ENCODE data around the gene PIP5K1B. TPM values are rescaled to one million over a fixed set of nuclear protein-coding genes. Genes with fewer than 3 reads are reported as not detected.

The PIP5K1B gene
- total and polyA plus RNA-seq, 7 donors: 10.3 to 72.6 (median 23.5) TPM

GRCh38 chr9:68704498-68704813 lies 584 bp upstream of the PIP5K1B start:
- Histone ChIP-seq H3K4me3 (peak overlapping the region; percentile 51 to 88 (median 74)), H3K27me3 (peaks cover 0 to 9% (median 0%) of the 10 kb centered on the region in 3 donors), H3K27ac (peak overlapping the region in 3 of 4 donors; percentile 85 to 88 (median 85)), H3K4me1 (peaks cover 0 to 29% (median 11%) of the 10 kb centered on the region in 4 donors), H3K9me3 (no peaks in the 10 kb centered on the region), H3K36me3 (no peaks in the 10 kb centered on the region)
- TF ChIP-seq POLR2AphosphoS5 (IDR thresholded peaks at IDR 0.05): no peak
- TF ChIP-seq CTCF (IDR thresholded peaks at IDR 0.05): no peak
- TF ChIP-seq EP300 (IDR thresholded peaks at IDR 0.05): no peak
- no peak for TF ChIP-seq POLR2A (IDR thresholded peaks at IDR 0.05)
- intact Hi-C loops (cut with DNase I): loop anchor here (2.0 kb wide), 2 partner anchors 76 to 294 kb away; a partner anchor contains a TSS
- DNase-seq: peak; percentile 67
- WGBS, 2 donors: 2 to 5% methylated on average over 11 of the region's 11 CpGs

- Histone ChIP-seq H3K36me3 (no peaks in the 10 kb centered on the region), H3K4me3 (peak overlapping the region; percentile 51 to 88 (median 74)), H3K27ac (peak overlapping the region; percentile 46 to 88 (median 85)), H3K4me1 (peaks cover 0 to 29% (median 13%) of the 10 kb centered on the region in 4 donors), H3K9me3 (no peaks in the 10 kb centered on the region), H3K27me3 (peaks cover 0 to 9% (median 0%) of the 10 kb centered on the region in 3 donors)
- intact Hi-C loops (cut with DNase I): loop anchor here (2.0 to 5.0 kb wide), 5 partner anchors 75 to 293 kb away; a partner anchor contains a TSS
- WGBS, 2 donors: 0% methylated on average over 62 of the region's 62 CpGs
- TF ChIP-seq EP300 (IDR thresholded peaks at IDR 0.05): no peak
- no peak for TF ChIP-seq CTCF (IDR thresholded peaks at IDR 0.05)
- TF ChIP-seq POLR2A (IDR thresholded peaks at IDR 0.05): no peak
- TF ChIP-seq POLR2AphosphoS5 (IDR thresholded peaks at IDR 0.05): peak in 1 of 4 donors; percentile 5
- peak; percentile 63 for DNase-seq
Observed at GRCh38 chr9:68705531-68706362, 707 bp downstream of the PIP5K1B start.

GRCh38 chr9:68706363-68707201 lies 1.5 kb downstream of the PIP5K1B start:
- no peak for TF ChIP-seq EP300 (IDR thresholded peaks at IDR 0.05)
- TF ChIP-seq POLR2AphosphoS5 (IDR thresholded peaks at IDR 0.05): no peak
- no peak for TF ChIP-seq CTCF (IDR thresholded peaks at IDR 0.05)
- TF ChIP-seq POLR2A (IDR thresholded peaks at IDR 0.05): no peak
- WGBS, 2 donors: 4 to 14% methylated on average over 19 of the region's 19 CpGs
- Histone ChIP-seq H3K27me3 (peaks cover 0 to 9% (median 0%) of the 10 kb centered on the region in 3 donors), H3K9me3 (no peaks in the 10 kb centered on the region), H3K4me1 (peaks cover 0 to 29% (median 13%) of the 10 kb centered on the region in 4 donors), H3K4me3 (peak overlapping the region; percentile 51 to 88 (median 74)), H3K36me3 (no peaks in the 10 kb centered on the region), H3K27ac (peak overlapping the region in 3 of 4 donors; percentile 85 to 88 (median 85))
- no peak for DNase-seq
- intact Hi-C loops (cut with DNase I): loop anchor here (5.0 kb wide), 3 partner anchors 124 to 246 kb away; no protein-coding TSS in a partner anchor

GRCh38 chr9:68707801-68708488 lies 2.9 kb downstream of the PIP5K1B start:
- DNase-seq: no peak
- H3K4me3 ChIP-seq: no peak overlapping the region
- H3K27ac ChIP-seq: no peak overlapping the region
- peaks cover 0 to 9% (median 0%) of the 10 kb centered on the region in 3 donors for H3K27me3 ChIP-seq
- no peaks in the 10 kb centered on the region for H3K36me3 ChIP-seq
- intact Hi-C loops (cut with DNase I): loop anchor here (5.0 kb wide), 3 partner anchors 126 to 244 kb away; no protein-coding TSS in a partner anchor
- no peaks in the 10 kb centered on the region for H3K9me3 ChIP-seq
- TF ChIP-seq POLR2A (IDR thresholded peaks at IDR 0.05) (no peak), CTCF (IDR thresholded peaks at IDR 0.05) (no peak), POLR2AphosphoS5 (IDR thresholded peaks at IDR 0.05) (no peak)
- peaks cover 0 to 29% (median 13%) of the 10 kb centered on the region in 4 donors for H3K4me1 ChIP-seq
- 32 to 70% methylated on average over 4 of the region's 4 CpGs for whole genome bisulfite sequencing, 2 donors

Measured in sigmoid colon (tissue), 7 donors.